Inferior parietal cortex (tissue), 1 donor: ENCODE measurements around the gene FBXL7.

Experiments used
- DNase-seq: peaks from one replicate; pipeline ENCODE4 v3.0.0-alpha.2; 2016; ENCODE audit errors: extremely low spot score

The FBXL7 gene

DNA sequence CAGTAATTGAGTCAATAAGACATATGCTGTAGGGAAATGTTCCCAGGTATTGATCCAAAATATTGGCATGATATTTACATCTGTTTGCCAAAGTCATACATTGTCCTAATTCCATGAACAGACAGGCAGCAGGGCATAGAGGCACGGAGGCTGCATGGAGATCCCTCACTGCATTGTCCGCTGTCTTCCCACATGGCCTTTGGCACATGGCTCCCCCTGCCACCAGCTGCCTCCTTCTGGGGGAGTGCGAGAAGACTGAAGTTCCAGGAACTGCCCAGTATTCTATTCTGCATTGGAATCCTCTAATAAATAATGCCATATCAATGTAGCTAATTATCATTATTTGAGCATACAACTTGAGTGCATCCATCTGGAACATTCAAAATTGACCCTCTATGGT, 269.0 kb downstream of the FBXL7 start:
- no peak for DNase-seq

DNA sequence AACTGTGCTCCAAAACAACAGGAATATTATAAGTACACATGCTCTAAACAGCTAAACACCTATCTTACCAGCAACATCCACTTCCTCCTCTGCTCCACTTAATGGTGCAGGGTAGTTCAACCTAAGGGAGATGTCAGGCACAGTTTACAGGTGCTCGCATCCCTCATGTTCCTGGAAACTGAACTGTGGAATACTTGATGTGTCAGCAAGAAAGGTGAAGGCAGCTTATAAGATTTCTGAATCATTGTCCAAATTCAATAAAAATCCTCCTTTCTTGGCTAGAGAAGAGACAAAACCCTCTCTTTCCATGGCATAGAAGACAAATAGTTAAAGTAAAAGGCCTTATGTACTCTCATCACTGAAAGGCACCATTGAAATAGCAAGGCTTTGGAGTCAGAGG, 272.2 kb downstream of the FBXL7 start:
- DNase-seq, result no peak

DNA sequence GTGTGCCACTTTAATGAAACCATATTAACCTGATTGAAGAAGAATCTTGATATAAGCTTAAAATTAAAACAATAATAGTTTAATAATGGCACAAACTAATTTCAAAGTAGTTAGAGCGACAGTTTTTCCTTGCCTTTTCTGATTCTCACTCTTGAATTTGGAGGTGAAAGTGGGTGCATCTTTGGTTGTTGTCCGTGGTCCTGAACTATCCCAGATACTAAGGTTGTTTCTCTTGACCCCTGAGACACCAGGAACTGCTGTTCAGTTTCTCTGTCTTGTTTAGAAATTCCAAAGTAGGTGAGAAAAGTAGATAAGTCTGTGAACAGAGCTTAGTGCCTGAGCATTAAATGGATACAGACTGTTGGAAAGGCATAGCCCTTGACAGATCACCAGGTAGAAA, 274.7 kb downstream of the FBXL7 start:
- DNase-seq, result no peak

GRCh38 chr5:15776346-15776745, 276.4 kb downstream of the FBXL7 start:
- no peak for DNase-seq

GRCh38 chr5:15783734-15784133, 283.8 kb downstream of the FBXL7 start:
- DNase-seq, result no peak

- no peak for DNase-seq
Measured at GRCh38 chr5:15785531-15785981, 285.6 kb downstream of the FBXL7 start.

DNA sequence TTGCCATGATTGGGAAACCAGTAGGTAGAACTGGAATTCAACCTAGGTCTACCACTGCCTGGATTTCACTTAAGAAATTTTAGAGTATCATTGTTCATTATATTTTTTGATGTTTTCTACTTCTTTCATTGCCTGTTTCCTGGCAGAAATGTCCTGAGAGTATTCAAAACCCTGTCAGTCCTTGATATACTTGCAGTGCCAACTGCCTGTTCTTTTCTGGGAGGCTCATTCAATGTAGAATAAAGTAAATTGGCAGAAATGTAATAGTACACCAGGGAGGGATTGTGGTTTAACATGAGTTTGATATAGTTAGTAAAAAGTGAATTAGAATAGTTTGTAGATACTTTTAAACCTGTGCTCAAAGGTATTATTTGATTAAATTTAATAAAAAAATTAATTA, 286.3 kb downstream of the FBXL7 start:
- DNase-seq, result no peak

DNA sequence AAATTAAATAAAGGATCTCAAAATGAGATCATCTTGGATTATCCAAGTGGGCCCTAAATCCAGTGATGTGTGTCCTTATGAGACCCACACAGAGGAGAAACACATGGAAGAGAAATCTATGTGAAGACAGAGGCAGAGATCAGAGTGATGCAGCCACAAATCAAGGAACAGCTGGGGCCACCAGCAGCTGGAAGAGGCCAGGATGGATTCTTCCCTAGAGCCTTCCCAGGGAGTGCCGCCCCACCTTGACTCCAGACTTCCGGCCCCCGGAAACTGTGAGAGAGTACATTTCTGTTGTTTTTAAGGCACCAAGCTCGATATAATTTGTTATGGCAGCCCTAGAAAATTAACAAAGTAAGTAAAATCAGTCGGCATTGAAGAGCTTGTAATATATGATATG, 286.9 kb downstream of the FBXL7 start:
- no peak for DNase-seq

DNA sequence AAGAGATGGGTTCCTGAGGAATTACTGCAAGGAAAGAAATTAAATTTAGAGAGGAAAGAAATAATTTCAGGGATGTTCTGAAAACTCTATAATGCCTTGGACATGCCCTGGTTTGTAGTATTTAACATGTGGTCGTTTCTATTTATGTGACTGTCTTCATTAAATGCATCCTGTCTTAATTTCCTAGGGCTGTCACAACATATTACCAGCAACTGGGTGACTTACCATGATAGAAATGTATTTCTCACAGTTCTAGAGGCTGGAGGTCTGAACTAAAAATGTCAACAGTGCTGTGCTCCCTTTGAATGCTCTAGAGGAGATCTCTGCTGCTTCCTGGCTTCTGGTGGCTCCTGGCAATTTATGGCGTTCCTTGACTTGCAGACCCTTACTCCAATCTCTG, 287.7 kb downstream of the FBXL7 start:
- DNase-seq, result no peak

GRCh38 chr5:15789642-15790041, 289.7 kb downstream of the FBXL7 start:
- no peak for DNase-seq

- no peak for DNase-seq
Measured at GRCh38 chr5:15790446-15791018, 290.6 kb downstream of the FBXL7 start.

- DNase-seq, result no peak
Measured at GRCh38 chr5:15791274-15791673, 291.3 kb downstream of the FBXL7 start.

DNA sequence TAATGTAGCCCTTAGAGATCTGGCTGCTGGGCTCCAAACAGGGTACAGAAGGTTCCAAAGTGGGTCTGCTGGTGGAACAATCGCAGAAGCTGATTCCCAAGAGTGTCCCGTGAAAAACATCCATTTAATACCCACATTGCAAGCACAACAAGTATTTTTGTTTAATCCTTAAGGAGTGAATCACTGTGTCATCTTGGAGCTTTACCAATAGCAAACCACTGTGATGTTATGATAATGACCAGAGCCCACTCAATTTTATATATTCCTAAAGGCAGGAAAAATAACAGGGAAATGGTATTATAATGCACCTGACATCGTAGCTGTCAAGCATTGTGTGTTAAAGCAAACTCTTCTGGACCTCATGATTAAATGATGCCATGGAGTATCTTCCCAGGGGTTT, 291.9 kb downstream of the FBXL7 start:
- DNase-seq, result no peak

- peak; percentile 72 for DNase-seq
Measured at GRCh38 chr5:15794052-15794985, 294.3 kb downstream of the FBXL7 start.

GRCh38 chr5:15796096-15796495, 296.1 kb downstream of the FBXL7 start:
- no peak for DNase-seq

GRCh38 chr5:15796557-15796956, 296.6 kb downstream of the FBXL7 start:
- no peak for DNase-seq

DNA sequence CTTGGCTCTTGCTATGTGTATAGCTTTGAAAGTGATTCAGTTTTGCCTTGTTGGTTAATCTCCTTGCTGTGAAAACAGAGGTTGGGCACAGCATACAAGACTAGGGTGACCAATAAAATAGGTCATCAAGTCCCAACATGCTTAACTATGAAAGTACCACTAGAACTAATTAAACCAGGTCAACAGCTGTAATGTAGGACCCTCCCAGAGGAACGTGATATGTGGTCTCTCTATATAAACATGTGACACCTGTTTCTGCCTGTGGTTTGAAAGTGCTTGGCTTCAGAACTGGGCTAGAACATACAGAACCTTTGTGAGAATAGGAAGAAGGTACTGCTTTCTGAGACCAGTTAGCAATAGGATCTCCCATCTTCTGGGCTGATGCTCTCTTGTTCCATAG, 297.1 kb downstream of the FBXL7 start:
- no peak for DNase-seq

GRCh38 chr5:15798006-15798405, 298.0 kb downstream of the FBXL7 start:
- DNase-seq, result no peak

GRCh38 chr5:15799014-15799413, 299.0 kb downstream of the FBXL7 start:
- DNase-seq, result no peak

DNA sequence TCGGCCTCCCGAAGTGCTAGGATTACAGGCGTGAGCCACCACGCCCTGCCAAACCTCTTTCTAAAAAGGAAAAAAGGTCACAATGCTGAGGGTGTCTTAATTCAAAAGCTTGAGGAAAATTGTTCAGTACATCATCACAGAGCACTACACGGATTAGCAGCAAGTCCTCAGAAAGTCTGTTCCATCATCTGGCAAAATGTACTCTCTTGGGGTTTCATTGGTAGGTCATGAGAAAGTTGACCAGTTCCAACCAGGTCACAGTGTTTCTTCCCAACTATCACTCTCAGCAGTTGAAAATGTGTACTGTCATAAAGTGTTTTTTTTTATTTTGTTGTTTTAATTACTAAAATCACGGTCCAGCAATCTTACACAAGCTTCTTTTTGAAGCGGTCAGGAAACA, 299.6 kb downstream of the FBXL7 start:
- no peak for DNase-seq

DNA sequence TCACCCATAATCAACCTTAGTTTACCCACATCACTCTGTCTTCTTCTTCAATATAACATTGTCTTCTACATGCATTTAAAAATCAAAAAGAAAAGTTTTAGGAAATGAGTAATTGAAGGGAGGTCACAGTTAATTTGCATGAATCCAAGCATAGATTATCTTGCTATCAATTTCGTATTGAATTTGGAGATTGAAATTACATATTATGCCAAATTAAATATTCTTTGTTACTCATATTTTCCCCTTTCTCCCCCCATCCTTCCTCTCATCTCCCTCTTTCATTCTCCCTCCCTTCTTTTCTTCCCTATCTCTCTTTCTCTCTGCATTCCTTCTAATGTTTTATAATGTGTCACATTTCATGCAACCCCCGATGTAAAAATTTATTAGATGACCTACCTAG, 303.3 kb downstream of the FBXL7 start:
- no peak for DNase-seq

- no peak for DNase-seq
Measured at GRCh38 chr5:15806613-15807012, 306.6 kb downstream of the FBXL7 start.

- DNase-seq, result no peak
Measured at GRCh38 chr5:15807248-15807647, 307.3 kb downstream of the FBXL7 start.
